Measurements from ENCODE around the gene SCGB1C1. TPM values are rescaled to one million over a fixed set of nuclear protein-coding genes. Genes with fewer than 3 reads are reported as not detected.

The SCGB1C1 gene
- total RNA-seq, 4 donors from 2014 or later, result not detected

DNA sequence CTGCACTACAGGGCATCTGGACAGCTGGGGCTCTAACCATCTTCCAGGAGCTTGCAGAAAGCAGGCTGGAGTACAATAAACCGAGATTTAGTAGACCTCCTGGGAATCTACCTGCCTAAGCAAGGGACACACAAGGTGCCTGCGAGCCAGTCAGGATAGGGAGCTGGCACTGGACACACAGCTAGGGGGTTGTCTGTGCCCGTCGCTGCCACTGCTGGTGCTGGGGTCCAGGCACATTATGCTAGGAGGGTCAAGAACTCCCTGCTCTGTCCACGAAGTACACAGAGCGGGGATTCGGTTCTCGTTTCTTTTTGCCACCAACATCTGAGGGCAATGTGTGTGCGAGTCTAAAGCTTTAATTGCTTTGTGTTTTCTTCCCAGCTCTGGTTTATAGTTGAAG is 18.9 kb downstream of the SCGB1C1 start:
- no peak overlapping the region for H3K4me3 ChIP-seq
- intact Hi-C loops (cut with DNase I), result no loop called here

DNA sequence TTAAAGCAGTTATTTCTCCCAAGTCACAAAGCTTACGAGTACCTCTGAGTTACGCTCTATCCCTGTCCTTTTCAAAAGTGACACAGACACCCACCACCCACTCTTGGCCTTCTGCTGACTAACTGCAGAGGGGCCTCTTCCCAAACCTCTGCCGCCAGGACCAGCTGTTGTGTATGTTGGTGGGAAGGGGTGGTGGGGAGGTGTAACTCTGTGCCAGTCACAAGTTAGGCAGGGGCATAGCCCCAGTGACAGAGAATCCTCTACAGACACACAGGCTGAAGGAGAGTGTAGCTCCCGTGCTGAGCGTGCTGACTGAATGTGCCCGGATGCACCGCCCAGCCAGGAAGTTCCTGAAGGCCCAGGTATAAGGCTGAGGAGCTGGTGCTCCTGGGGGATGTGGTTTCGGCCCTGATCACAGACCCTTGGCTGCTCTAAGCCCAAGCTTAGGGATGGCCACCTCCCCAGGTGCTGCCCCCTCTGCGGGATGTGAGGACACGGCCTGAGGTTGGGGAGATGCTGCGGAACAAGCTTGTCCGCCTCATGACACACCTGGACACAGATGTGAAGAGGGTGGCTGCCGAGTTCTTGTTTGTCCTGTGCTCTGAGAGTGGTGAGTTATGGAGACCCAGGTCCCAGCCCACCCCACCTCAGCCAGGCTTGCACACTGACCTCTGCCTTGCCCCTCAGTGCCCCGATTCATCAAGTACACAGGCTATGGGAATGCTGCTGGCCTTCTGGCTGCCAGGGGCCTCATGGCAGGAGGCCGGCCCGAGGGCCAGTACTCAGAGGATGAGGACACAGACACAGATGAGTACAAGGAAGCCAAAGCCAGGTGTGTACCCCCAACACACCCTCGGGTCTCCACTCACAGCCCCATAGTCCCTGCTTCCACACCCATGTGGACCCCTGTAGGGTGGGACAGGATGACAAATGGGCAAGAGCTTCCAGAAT is 19.5 kb downstream of the SCGB1C1 start:
- Histone ChIP-seq H3K9me3 (no peaks in the 10 kb centered on the region), H3K27me3 (no peaks in the 10 kb centered on the region), H3K4me1 (peaks cover 13 to 36% (median 20%) of the 10 kb centered on the region in 3 donors), H3K4me3 (no peak overlapping the region), H3K36me3 (peaks cover 35 to 76% (median 52%) of the 10 kb centered on the region in 3 donors), H3K27ac (no peak overlapping the region)
- intact Hi-C loops (cut with DNase I), result no loop called here
- no peak for TF ChIP-seq POLR2A (IDR thresholded peaks at IDR 0.05)
- 86 to 88% methylated on average over 3 of the region's 17 CpGs for WGBS, 2 donors
- DNase-seq, result no peak

More for the DNA sequence above, 18.9 kb downstream of the SCGB1C1 start:
- WGBS, 2 donors, result 82 to 89% methylated on average over 8 to 9 of the region's 9 CpGs
- Histone ChIP-seq H3K27me3 (no peaks in the 10 kb centered on the region), H3K4me1 (peaks cover 13 to 30% (median 17%) of the 10 kb centered on the region in 3 donors), H3K27ac (no peak overlapping the region), H3K36me3 (peaks cover 35 to 74% (median 52%) of the 10 kb centered on the region in 3 donors), H3K9me3 (no peaks in the 10 kb centered on the region)
- TF ChIP-seq POLR2A (IDR thresholded peaks at IDR 0.05), result no peak
- no peak for DNase-seq

DNA sequence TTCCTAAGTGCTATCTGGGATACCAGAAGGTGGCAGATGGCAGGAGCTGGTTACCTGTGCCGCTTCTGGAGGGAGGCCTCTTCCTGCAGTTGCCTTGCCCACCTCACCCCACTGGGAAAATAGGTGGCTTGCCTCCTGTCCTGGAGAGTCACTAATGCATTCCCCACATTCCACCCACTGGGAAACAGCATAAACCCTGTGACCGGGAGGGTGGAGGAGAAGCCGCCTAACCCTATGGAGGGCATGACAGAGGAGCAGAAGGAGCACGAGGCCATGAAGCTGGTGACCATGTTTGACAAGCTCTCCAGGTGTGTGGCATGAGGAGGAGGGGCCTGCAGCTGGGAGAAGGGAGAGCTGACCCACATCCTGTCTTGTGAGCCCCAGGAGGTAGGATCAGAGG is 20.2 kb downstream of the SCGB1C1 start:
- no peak overlapping the region for H3K4me3 ChIP-seq

DNA sequence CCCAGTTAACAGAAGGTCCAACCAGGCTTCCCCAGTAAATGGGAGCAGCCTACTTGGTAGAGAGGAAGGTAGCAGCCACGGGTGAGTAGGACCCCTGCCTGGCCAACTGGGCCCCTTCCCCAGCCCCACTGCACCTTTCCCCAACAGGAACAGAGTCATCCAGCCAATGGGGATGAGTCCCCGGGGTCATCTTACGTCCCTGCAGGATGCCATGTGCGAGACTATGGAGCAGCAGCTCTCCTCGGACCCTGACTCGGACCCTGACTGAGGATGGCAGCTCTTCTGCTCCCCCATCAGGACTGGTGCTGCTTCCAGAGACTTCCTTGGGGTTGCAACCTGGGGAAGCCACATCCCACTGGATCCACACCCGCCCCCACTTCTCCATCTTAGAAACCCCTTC is 21.2 kb downstream of the SCGB1C1 start:
- H3K4me3 ChIP-seq, result no peak overlapping the region
- no peaks in the 10 kb centered on the region for H3K27me3 ChIP-seq
- no peak overlapping the region for H3K27ac ChIP-seq
- peaks cover 35 to 86% (median 52%) of the 10 kb centered on the region in 3 donors for H3K36me3 ChIP-seq
- DNase-seq, result no peak
- H3K4me1 ChIP-seq, result peaks cover 13 to 36% (median 20%) of the 10 kb centered on the region in 3 donors
- 61 to 87% methylated on average over 3 to 5 of the region's 7 CpGs for WGBS, 2 donors
- no peaks in the 10 kb centered on the region for H3K9me3 ChIP-seq
- intact Hi-C loops (cut with DNase I), result no loop called here
- TF ChIP-seq, protein P1, sequence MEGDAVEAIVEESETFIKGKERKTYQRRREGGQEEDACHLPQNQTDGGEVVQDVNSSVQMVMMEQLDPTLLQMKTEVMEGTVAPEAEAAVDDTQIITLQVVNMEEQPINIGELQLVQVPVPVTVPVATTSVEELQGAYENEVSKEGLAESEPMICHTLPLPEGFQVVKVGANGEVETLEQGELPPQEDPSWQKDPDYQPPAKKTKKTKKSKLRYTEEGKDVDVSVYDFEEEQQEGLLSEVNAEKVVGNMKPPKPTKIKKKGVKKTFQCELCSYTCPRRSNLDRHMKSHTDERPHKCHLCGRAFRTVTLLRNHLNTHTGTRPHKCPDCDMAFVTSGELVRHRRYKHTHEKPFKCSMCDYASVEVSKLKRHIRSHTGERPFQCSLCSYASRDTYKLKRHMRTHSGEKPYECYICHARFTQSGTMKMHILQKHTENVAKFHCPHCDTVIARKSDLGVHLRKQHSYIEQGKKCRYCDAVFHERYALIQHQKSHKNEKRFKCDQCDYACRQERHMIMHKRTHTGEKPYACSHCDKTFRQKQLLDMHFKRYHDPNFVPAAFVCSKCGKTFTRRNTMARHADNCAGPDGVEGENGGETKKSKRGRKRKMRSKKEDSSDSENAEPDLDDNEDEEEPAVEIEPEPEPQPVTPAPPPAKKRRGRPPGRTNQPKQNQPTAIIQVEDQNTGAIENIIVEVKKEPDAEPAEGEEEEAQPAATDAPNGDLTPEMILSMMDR (IDR thresholded peaks at IDR 0.05), result no peak
- TF ChIP-seq POLR2A (IDR thresholded peaks at IDR 0.05), result no peak

More for the DNA sequence above, 20.2 kb downstream of the SCGB1C1 start:
- Histone ChIP-seq H3K36me3 (peaks cover 35 to 77% (median 52%) of the 10 kb centered on the region in 3 donors), H3K4me1 (peaks cover 13 to 39% (median 20%) of the 10 kb centered on the region in 3 donors), H3K9me3 (no peaks in the 10 kb centered on the region), H3K27me3 (no peaks in the 10 kb centered on the region), H3K27ac (no peak overlapping the region)
- WGBS, 2 donors, result 83 to 100% methylated on average over 1 of the region's 4 CpGs
- DNase-seq, result no peak
- intact Hi-C loops (cut with DNase I), result no loop called here
- TF ChIP-seq, protein P1 (IDR thresholded peaks at IDR 0.05), result no peak
- TF ChIP-seq POLR2A (IDR thresholded peaks at IDR 0.05), result no peak

DNA sequence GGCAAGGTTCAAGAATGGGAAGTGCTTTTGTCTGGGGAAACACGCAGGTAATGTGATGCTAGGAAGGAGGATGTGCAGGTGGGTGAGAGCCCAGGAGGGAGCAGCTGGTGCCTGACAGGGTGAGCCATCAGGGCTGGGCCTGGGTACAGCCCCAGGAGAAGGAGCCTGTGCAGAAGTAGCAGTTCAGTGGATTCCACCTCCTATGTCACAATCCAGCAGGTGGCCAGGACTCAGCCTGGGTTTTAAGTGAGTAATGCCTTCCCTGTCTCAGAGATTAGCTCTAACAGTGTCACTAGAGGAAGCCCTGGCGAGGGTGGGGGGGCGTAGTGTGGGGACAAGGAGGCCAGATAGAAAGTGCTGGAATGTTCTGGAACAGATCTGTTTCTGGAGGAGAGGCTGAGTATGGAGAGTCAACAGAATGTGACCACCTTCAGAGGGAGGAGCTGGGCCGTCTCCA is 22.7 kb downstream of the SCGB1C1 start:
- no peak for DNase-seq
- TF ChIP-seq, protein P1 (IDR thresholded peaks at IDR 0.05), result no peak
- TF ChIP-seq POLR2A (IDR thresholded peaks at IDR 0.05), result no peak
- peaks cover 35 to 78% (median 41%) of the 10 kb centered on the region in 3 donors for H3K36me3 ChIP-seq

More for the DNA sequence above, 22.7 kb downstream of the SCGB1C1 start:
- peaks cover 0 to 21% (median 4%) of the 10 kb centered on the region in 3 donors for H3K4me1 ChIP-seq
- intact Hi-C loops (cut with DNase I), result no loop called here
- peak overlapping the region in 1 of 4 donors; percentile 6 for H3K27ac ChIP-seq
- H3K27me3 ChIP-seq, result no peaks in the 10 kb centered on the region
- H3K9me3 ChIP-seq, result no peaks in the 10 kb centered on the region
- WGBS, 2 donors, result 81 to 86% methylated on average over 4 of the region's 4 CpGs
- H3K4me3 ChIP-seq, result no peak overlapping the region

Data from esophagus squamous epithelium (tissue), 5 donors.